Epithelial cell of esophagus (primary cell): ENCODE results near the gene CCNJL.

Experiments
- DNase-seq: peaks from one replicate; pipeline ENCODE4 v3.0.0; 2010; ENCODE audit warnings: low read depth
- H3K4me3 ChIP-seq: 2 replicates; pipeline ENCODE4 v1.5.1; 2011; ENCODE audit warnings: mild to moderate bottlenecking, low read length, control low read depth
- TF ChIP-seq, protein P1 (sequence below): IDR thresholded peaks from 2 replicates; pipeline ENCODE4 v1.5.1; 2011; ENCODE audit warnings: low read depth, mild to moderate bottlenecking, low read length, control low read depth, inconsistent platforms; ENCODE audit not compliant: insufficient read depth; ENCODE audit errors: missing control alignments

The CCNJL gene

DNA sequence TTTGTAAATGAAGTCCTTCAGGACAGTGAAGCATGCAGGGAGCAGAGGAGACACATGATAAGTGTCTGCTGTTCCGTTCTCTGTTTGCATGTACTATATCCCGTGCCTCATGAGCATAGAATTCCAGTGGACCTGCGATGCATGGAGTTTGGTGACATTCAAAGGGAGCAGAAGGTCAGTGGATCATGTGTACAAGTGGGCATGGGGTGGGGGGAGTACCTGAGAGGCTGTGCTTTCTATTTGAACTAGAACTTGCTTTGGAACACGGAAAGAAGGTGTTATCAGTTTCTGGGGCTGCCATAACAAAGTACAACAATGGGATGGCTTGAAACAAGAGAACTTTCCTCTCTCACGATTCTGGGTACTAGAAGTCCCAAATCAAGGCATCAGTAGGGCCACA is 5.1 kb upstream of the CCNJL start:
- TF ChIP-seq, protein P1, sequence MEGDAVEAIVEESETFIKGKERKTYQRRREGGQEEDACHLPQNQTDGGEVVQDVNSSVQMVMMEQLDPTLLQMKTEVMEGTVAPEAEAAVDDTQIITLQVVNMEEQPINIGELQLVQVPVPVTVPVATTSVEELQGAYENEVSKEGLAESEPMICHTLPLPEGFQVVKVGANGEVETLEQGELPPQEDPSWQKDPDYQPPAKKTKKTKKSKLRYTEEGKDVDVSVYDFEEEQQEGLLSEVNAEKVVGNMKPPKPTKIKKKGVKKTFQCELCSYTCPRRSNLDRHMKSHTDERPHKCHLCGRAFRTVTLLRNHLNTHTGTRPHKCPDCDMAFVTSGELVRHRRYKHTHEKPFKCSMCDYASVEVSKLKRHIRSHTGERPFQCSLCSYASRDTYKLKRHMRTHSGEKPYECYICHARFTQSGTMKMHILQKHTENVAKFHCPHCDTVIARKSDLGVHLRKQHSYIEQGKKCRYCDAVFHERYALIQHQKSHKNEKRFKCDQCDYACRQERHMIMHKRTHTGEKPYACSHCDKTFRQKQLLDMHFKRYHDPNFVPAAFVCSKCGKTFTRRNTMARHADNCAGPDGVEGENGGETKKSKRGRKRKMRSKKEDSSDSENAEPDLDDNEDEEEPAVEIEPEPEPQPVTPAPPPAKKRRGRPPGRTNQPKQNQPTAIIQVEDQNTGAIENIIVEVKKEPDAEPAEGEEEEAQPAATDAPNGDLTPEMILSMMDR, result no peak
- no peak for DNase-seq
- no peak overlapping the region for H3K4me3 ChIP-seq

DNA sequence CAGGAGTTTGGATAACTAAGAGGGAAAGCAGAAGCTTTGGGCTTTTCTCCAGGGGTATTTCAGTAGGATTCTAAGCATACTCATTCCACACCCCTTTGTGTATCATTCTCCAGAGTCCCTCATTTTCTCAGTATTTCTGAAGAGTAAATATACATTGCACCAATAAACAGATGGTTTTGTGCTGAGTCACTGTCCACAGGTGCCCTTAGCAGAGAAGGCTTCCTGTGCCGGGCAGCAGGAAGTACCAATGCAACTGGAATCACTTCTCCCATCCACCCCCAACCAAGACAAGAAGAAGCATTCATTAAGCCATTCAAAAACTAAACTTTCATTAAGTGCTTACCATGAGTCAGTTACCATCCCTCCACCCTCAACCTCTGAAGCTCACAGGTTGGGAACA is 3.6 kb upstream of the CCNJL start:
- TF ChIP-seq, protein P1, result no peak
- DNase-seq, result peak; percentile 88
- H3K4me3 ChIP-seq, result no peak overlapping the region

DNA sequence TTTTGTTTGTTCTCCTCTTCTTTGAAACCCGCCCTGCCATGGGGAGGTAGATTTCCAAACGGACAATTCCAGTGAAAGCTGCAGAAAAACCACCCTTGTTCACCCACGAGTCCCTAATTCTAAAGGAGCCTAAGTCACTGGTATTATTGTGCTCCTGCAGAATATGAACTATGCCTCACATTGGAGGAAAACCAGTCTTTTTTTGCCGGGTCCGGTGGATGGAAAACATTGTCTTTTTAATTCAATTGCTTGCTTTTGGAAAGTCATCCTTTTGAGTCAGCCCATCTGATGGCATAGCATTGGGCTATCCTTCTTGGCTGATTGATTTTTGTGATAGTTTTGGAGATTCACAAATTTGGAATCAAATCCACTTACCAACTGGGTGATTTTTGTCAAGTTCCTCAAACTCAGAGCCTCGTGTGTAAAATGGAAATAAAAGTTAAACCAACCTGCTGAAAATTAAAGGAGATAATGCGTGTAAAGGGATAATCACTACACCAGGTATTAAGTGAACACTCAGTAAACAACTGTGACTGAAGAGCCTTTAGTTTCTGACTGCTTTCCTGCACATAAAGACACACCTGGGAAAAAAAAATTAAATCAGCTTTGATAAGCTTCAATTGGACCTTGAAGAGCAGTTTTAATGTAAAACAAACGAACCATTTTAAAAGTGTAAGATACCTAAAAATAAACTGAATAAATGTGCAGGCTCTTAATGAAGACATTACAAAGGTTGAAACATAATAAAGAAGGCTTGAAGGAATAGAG is 780 bp upstream of the CCNJL start:
- DNase-seq, result no peak
- TF ChIP-seq, protein P1, result no peak
- peak overlapping the region; percentile 65 for H3K4me3 ChIP-seq

DNA sequence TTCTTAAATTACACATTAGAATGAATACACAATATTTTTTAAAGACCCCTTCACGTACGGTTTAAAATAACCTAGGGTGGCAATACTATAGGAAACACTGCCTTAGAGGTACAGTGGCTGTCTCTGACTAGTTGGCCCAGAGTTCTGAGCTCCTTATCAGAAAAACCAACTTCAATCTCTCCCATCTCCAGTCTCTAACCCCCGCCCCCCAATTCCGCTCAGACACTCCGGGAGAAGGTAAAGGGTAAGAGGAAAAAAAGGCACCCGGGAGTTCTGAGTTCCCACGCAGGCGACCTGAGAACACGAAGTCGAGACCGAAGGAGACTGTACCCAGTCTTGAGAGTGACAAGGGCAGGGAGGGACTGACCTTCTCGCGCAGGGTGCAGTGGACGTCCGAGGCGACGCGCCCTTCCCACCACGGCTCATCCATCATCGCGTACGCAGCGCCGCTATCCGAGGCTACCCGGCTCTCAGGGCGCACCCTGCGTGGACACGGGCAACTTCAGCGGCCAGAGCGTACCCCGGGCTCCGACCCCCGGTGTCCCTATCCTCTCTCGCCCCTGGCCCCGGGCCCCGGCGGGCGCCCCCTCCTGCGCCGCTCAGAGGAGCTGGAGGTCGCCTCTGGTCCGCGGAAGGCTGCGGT is 752 bp downstream of the CCNJL start:
- H3K4me3 ChIP-seq, result peak overlapping the region; percentile 65
- TF ChIP-seq, protein P1, result no peak
- no peak for DNase-seq

DNA sequence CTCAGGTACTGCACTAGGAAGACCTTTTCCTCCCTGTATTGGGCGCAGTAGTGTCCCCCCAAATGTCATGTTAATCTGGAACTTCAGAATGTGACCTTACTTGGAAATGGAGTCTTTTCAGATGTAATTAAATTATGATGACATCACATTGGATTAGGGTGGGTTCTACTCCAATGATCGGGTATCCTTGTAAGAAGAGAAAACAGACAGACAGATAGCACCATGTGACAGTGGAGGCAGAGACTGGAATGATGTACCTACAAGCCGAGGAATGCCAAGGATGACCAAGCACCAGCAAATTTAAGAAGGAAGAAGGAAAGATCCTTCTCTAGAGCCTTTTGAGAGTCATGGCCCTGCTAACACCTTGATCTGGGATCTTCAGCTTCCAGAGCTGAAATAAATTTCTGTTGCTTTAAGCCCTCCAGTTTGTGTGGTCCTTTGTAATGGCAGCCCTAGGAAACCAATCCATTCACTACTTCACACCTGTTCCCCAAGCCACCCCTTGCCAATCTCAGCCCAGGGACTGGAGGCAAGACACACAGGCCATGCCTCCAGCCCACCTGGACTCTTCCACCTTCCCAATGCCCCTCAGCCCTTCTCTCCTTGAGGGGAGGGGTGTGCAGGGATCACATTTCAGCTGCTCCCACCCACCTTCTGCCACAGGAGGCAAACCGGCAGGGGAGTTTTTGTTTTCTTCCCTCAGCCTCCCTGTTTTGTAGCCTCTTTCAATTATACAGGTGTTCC is 1.6 kb downstream of the CCNJL start:
- TF ChIP-seq, protein P1, result no peak
- DNase-seq, result no peak
- H3K4me3 ChIP-seq, result no peak overlapping the region

DNA sequence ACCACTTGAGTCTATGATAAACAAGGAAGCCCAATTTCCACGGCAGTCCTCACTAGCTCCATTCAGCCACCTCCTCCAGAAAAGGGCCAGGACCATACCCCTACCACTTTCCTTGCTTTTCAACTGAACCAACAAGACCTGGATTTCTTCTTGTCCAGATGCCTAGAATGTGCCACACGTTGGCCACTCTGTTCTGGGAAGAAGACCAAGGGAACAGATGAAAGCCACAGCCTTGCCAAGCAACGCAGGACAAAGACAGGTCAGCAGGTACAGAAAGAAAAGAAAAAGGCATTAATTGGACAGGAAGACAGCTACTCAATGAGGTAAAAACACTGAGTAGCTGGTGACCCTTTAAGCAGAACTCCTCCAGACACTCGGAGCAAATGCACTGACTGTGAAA is 2.2 kb downstream of the CCNJL start:
- TF ChIP-seq, protein P1, result no peak
- H3K4me3 ChIP-seq, result no peak overlapping the region
- DNase-seq, result no peak

DNA sequence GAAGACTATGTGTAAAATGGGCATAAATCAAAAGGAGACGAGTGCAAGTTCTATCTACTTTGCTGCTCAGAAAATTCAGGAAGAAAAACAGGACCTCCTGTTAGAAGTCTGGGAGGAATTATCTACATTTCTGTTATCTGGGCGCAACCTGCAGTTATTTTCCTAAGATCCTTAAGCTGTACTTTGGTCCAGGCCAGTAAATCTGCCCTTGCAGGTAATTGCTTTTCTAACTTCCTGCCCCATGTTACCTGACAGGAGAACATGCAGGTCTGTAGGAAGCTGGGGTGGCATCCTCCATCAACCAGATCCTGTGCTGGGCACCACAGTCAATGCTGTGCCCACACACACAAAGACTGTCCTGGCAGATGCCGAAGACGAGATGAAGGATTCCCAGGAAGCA is 5.7 kb downstream of the CCNJL start:
- DNase-seq, result no peak
- TF ChIP-seq, protein P1, result no peak
- H3K4me3 ChIP-seq, result no peak overlapping the region
